ENCODE results near the gene RPS6KA1. TPM values are rescaled to one million over a fixed set of nuclear protein-coding genes. Genes with fewer than 3 reads are reported as not detected.

The RPS6KA1 gene
- polyA plus RNA-seq, 3 donors: 116 to 189 (median 188) TPM

GRCh38 chr1:26524181-26524580 is 5.4 kb upstream of the RPS6KA1 start:
- intact Hi-C loops (cut with micrococcal nuclease): no loop called here
- no peaks in the 10 kb centered on the region for H3K9me3 ChIP-seq (replicated peaks in 1 of 2; ENCODE audit: control insufficient read depth in 1 of 2, insufficient read depth in 1 of 2, low read length in 2 of 2)
- no peak overlapping the region for H3K4me3 ChIP-seq (replicated peaks in 1 of 3; ENCODE audit: low read depth in 2 of 3, low read length in 3 of 3)
- peaks cover 0 to 2% (median 0%) of the 10 kb centered on the region in 7 donors for H3K9me3 Mint-ChIP-seq
- no peak for DNase-seq
- no peaks in the 10 kb centered on the region for H3K36me3 Mint-ChIP-seq
- H3K9ac ChIP-seq (ENCODE audit: insufficient read depth, low read length, poor library complexity, severe bottlenecking): no peak overlapping the region
- H3K36me3 ChIP-seq (replicated peaks in 1 of 2; ENCODE audit: control insufficient read depth in 1 of 2, insufficient read depth in 2 of 2, low read length in 2 of 2): no peaks in the 10 kb centered on the region
- no peak overlapping the region for H3K27ac ChIP-seq (ENCODE audit: low read depth in 1 of 2, low read length in 2 of 2)
- H3K4me2 ChIP-seq (replicated peaks; ENCODE audit: extremely low read depth, low read length, poor library complexity, severe bottlenecking): no peak overlapping the region
- H3K4me1 ChIP-seq (ENCODE audit: control insufficient read depth in 1 of 2, insufficient read depth in 2 of 2, low read length in 2 of 2): peaks cover 7 to 10% of the 10 kb centered on the region in 2 donors
- TF ChIP-seq, protein P1, sequence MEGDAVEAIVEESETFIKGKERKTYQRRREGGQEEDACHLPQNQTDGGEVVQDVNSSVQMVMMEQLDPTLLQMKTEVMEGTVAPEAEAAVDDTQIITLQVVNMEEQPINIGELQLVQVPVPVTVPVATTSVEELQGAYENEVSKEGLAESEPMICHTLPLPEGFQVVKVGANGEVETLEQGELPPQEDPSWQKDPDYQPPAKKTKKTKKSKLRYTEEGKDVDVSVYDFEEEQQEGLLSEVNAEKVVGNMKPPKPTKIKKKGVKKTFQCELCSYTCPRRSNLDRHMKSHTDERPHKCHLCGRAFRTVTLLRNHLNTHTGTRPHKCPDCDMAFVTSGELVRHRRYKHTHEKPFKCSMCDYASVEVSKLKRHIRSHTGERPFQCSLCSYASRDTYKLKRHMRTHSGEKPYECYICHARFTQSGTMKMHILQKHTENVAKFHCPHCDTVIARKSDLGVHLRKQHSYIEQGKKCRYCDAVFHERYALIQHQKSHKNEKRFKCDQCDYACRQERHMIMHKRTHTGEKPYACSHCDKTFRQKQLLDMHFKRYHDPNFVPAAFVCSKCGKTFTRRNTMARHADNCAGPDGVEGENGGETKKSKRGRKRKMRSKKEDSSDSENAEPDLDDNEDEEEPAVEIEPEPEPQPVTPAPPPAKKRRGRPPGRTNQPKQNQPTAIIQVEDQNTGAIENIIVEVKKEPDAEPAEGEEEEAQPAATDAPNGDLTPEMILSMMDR (IDR thresholded peaks at IDR 0.05): no peak
- no peak overlapping the region for H3K27ac Mint-ChIP-seq
- no peaks in the 10 kb centered on the region for H4K20me1 ChIP-seq (ENCODE audit: insufficient read depth, low read length)
- H3K4me1 Mint-ChIP-seq: peaks cover 15% of the 10 kb centered on the region
- no peaks in the 10 kb centered on the region for H3K79me2 ChIP-seq (ENCODE audit: insufficient read depth, low read length)
- no peak overlapping the region for H3K4me3 Mint-ChIP-seq
- peaks cover 6 to 21% (median 19%) of the 10 kb centered on the region in 3 donors for H3K27me3 Mint-ChIP-seq (ENCODE audit: low read depth in 3 of 3)
- 89% methylated on average over 4 of the region's 4 CpGs for WGBS (ENCODE audit: insufficient coverage)
- H2AFZ ChIP-seq (ENCODE audit: insufficient read depth, low read depth, low read length, poor library complexity, severe bottlenecking): no peak overlapping the region
- H3K27me3 ChIP-seq (ENCODE audit: control insufficient read depth in 2 of 2, insufficient read depth in 2 of 2, low read length in 2 of 2): no peaks in the 10 kb centered on the region

DNA sequence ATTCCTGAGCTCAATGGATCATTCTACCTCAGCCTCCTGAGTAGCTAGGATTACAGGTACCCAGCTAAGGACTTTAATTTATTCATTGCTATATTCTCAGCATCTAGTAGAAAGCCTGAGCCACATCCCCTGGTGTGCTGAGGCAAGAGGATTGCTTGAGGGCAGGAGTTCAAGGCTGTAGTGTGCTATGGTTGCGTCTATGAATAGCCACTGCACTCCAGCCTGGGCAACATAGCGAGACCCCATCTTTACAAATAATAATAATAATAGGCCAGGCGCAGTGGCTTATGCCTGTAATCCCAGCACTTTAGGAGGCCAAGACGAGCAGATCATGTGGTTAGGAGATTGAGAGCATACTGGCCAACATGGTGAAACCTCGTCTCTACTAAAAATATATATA is 3.3 kb upstream of the RPS6KA1 start:
- Histone ChIP-seq H3K79me2 (ENCODE audit: insufficient read depth, low read length) (peaks cover 7% of the 10 kb centered on the region), H3K27me3 (ENCODE audit: control insufficient read depth in 2 of 2, insufficient read depth in 2 of 2, low read length in 2 of 2) (no peaks in the 10 kb centered on the region), H3K36me3 (replicated peaks in 1 of 2; ENCODE audit: control insufficient read depth in 1 of 2, insufficient read depth in 2 of 2, low read length in 2 of 2) (no peaks in the 10 kb centered on the region), H3K9ac (ENCODE audit: insufficient read depth, low read length, poor library complexity, severe bottlenecking) (no peak overlapping the region), H3K4me1 (ENCODE audit: control insufficient read depth in 1 of 2, insufficient read depth in 2 of 2, low read length in 2 of 2) (peaks cover 17 to 20% of the 10 kb centered on the region in 2 donors), H3K27ac (ENCODE audit: low read depth in 1 of 2, low read length in 2 of 2) (no peak overlapping the region), H3K9me3 (replicated peaks in 1 of 2; ENCODE audit: control insufficient read depth in 1 of 2, insufficient read depth in 1 of 2, low read length in 2 of 2) (no peaks in the 10 kb centered on the region), H4K20me1 (ENCODE audit: insufficient read depth, low read length) (peaks cover 4% of the 10 kb centered on the region), H3K4me3 (replicated peaks in 1 of 3; ENCODE audit: low read depth in 2 of 3, low read length in 3 of 3) (no peak overlapping the region), H2AFZ (ENCODE audit: insufficient read depth, low read depth, low read length, poor library complexity, severe bottlenecking) (no peak overlapping the region), H3K4me2 (replicated peaks; ENCODE audit: extremely low read depth, low read length, poor library complexity, severe bottlenecking) (no peak overlapping the region)
- H3K4me3 Mint-ChIP-seq: no peak overlapping the region
- TF ChIP-seq, protein P1 (IDR thresholded peaks at IDR 0.05): no peak
- H3K9me3 Mint-ChIP-seq: peaks cover 0 to 3% (median 0%) of the 10 kb centered on the region in 7 donors
- no CpG with 5 or more reads among the region's 5 CpGs for WGBS (ENCODE audit: insufficient coverage)
- H3K4me1 Mint-ChIP-seq: peaks cover 17% of the 10 kb centered on the region
- peaks cover 8 to 23% (median 17%) of the 10 kb centered on the region in 3 donors for H3K27me3 Mint-ChIP-seq (ENCODE audit: low read depth in 3 of 3)
- no peaks in the 10 kb centered on the region for H3K36me3 Mint-ChIP-seq
- no peak for DNase-seq
- intact Hi-C loops (cut with micrococcal nuclease): no loop called here
- no peak overlapping the region for H3K27ac Mint-ChIP-seq

Measured in CD14-positive monocyte (primary cell).